K562 treated with DMSO at 1 percent for 24 hours (cell line): Measurements from ENCODE around the gene DENND2C. TPM values are rescaled to one million over a fixed set of nuclear protein-coding genes. Genes with fewer than 3 reads are reported as not detected.

Experiments used
- total RNA-seq: library from RNA; unstranded; fragments of 300-600 nt; gene quantifications from 2 replicates; pipeline ENCODE4 v1.2.3, GENCODE V29; 2022; ENCODE audit warnings: low read depth; ENCODE audit not compliant: insufficient read depth

DENND2C gene, protein sequence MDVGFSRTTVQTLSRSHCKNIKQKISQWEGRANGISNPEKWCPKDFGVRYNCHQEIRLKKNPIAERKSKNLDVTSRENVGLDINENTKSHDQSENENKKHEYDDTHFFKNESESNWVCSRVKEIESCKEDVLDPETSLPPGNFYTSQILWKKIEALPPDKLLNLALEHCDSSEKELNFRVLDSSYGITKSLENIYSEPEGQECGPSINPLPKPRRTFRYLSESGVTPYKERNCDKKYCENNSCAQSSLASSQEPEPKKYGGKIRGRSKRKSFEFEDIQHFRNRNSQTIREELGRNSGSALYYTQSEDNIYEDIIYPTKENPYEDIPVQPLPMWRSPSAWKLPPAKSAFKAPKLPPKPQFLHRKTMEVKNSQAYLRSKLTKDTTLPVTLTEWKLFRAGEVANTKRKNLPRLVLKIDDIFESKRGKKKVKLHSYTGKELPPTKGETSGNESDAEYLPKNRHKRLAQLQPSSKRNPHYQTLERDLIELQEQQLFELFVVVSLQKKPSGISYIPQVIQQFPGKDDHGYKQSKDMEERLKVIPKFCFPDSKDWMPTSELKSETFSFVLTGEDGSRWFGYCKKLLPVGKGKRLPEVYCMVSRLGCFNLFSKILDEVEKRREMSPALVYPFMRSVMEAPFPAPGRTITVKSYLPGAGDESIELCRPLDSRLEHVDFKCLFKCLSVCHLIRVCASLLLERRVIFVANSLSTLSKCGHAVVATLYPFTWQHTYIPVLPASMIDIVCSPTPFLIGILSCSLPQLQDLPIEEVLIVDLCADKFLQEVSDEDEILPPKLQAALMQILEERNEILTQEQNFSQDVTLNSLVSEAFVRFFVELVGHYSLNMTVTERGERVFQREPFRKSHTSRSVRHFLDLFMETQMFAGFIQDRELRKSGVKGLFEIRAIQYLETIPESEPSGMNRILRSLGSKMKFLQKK
- total RNA-seq = 0.25 and 0.30 TPM in 2 replicates

DNA sequence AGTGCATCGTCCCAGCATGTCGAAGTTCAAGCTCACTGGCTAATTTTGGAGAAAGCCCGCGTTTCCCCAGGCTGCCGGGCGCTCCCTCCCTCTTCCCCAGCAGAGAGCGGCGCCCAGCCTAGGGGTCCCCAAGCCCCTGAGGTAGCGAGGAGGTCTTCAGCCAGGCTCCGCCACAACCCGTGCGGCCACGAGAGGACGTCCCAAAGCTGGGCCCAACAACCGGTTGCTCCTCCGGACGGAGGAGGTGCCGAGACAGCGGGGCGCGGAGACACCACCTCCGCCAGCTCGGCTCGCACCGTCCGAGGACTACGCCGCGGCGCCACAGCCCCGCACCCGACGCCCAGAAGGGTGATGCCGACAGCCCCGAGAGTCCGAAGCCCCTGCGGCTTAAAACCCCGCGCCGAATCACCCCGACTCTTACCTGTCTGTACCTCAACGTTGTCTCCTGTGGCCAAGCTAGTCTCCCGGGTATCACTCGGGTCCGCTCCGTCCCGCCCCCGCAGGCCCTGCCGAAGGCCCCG lies at the start of gene DENND2C:
Gene DENND2C, minus strand, starts transcription at position 488 of the 521 bp plus-strand sequence. CDS start 44,065 bp downstream, outside the sequence.

DNA sequence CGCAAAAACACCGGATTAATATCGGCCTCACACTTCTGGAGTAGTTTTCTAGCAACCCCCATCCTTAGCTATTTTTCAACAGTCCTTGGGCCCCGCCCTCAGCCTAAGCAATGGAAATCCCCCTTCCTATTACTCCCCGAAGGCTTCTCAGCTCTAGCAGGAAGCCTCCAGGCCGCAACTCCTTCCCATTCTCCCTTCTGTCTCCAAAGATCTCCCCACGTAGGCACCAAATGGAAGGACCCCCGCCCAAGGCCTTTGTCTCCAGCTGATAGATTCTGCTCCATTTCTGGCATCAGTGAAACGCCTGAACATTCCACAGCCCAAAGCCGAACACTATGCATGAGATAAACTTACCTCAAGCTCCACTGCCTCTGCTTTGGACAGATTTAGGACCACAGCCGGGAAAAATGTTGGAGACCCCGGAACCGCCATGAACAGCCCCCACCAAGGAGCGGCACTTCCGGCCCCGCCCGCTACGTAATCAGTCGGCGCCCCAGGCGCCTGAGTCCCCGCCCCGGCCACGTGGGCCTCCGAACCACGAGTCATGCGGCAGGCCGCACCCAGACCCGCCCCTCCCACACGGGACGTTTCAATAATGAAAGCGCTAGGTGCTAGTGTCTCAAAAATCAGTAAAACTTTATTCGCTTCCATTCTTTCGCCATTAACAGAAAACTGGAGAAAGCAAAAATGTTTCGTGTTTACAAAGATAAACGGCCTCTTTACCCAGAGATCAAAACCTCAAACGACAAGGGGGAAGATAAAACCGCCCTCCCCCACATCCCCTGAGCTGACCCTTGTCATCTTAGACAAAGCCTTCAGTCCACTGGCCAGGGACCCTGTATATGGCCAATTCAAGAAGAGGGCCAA lies 46.7 kb upstream of the DENND2C start, which contains the start of gene NRAS:
Gene NRAS, minus strand, starts transcription at position 468 of the 867 bp plus-strand sequence. CDS start 611 bp downstream, outside the sequence.

DNA sequence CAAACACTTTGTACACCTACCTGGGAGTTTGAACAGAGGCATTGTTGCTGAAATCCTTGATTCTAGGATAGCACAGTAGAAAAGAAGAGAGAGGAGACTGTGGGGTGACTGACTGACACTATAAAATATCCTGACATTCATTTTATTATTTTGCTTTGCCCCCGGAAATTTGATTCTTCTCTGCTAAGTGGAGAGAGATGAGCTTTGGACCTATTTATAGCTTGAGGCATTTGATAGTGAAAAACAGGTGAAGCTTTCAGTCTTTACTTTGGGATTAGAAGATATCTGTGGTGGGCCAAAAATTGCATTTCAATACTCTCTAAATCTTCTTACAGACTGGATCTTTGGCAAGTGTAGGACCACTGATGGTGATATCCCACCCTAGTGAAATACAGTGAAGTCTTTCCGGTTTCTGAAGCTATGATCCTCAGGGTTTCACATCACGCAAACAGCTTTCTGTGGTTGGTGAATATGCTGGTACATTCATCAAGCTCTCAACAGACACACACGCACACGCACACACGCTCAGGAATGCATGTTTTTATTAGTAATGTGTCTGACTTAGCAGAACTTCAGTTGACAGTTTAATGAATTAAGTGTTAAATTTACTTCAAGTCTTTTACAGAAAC lies 25.7 kb upstream of the DENND2C start, which contains the start of gene AMPD1:
Gene AMPD1, minus strand, starts transcription at position 117 of the 629 bp plus-strand sequence. Its CDS starts 75 bp downstream, at position 42.

DNA sequence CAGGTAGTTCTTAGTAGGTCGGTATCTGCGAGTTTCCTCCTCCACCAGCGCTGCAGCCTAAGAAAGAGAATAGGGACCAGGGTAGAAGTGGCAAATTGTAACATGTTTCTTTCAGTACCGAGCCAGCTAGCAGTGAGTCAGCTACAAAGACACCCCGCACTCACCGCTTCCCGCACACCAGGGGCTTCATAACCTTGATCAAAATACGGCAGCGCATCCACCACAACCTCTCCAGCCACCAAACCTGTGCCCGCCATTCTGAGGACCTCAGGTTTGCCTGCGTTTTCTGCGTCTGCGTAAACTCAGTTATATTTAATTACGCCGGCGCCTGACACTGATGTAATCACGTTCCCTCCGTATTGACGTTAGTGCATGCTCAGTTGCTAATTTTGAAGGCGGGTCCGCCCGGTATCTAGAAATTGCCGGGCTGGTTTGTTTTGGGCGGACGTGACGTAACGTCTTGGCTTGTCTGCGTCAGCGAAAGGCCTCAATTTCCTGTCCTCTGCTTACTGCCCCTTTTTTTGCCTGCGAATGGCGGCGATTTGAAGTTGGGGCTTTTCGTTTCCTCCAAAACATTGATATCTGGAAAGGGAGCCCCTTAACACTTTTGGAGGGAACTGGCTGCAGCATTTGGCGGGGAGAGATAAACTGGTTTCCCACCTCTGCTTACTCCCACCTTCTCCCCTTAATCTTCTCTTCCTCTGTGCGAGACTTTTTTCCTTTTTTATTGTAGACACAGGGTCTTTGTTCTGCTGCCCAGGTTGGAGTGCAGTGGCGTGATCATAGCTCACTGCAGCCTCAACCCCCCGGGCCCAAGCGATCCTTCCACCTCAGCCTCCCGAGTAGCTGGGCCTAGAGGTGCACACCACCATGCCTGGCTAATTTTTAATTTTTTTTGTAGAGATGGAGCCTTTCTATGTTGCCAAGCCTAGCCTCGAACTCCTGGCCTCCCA lies 88.2 kb downstream of the DENND2C start, which contains the start of gene BCAS2:
Gene BCAS2, minus strand, starts transcription at position 281 of the 953 bp plus-strand sequence. Its CDS starts 24 bp downstream, at position 257.

Other genes with a start within 250 kb of the DENND2C start
- gene TRIM33, start 158.8 kb downstream of the DENND2C start, total RNA-seq = 21.4 and 24.7 TPM in 2 replicates
- gene BCAS2, start 88.4 kb downstream of the DENND2C start, total RNA-seq = 35.2 and 51.5 TPM in 2 replicates
- not detected in 2 replicates for gene AMPD1, start 25.5 kb upstream of the DENND2C start, total RNA-seq
- 19.9 and 25.4 TPM in 2 replicates for gene NRAS, start 46.7 kb upstream of the DENND2C start, total RNA-seq
- gene CSDE1, start 87.9 kb upstream of the DENND2C start, total RNA-seq = 151 and 172 TPM in 2 replicates
- 38.1 and 63.9 TPM in 2 replicates for gene SIKE1, start 110.6 kb upstream of the DENND2C start, total RNA-seq
- gene SYCP1, start 184.8 kb upstream of the DENND2C start, total RNA-seq = not detected in 2 replicates